Retina (tissue), 1 donor: Measurements from ENCODE around the gene UBE2G1.
"Not testable (repeated sequence)": the region's sequence is repeated elsewhere in the genome, so short reads cannot be mapped to it uniquely, and the experiment has no call there.

Experiments used
- DNase-seq: peaks from one replicate; pipeline ENCODE4 v3.0.0-alpha.2; 2016

Gene UBE2G1

DNA sequence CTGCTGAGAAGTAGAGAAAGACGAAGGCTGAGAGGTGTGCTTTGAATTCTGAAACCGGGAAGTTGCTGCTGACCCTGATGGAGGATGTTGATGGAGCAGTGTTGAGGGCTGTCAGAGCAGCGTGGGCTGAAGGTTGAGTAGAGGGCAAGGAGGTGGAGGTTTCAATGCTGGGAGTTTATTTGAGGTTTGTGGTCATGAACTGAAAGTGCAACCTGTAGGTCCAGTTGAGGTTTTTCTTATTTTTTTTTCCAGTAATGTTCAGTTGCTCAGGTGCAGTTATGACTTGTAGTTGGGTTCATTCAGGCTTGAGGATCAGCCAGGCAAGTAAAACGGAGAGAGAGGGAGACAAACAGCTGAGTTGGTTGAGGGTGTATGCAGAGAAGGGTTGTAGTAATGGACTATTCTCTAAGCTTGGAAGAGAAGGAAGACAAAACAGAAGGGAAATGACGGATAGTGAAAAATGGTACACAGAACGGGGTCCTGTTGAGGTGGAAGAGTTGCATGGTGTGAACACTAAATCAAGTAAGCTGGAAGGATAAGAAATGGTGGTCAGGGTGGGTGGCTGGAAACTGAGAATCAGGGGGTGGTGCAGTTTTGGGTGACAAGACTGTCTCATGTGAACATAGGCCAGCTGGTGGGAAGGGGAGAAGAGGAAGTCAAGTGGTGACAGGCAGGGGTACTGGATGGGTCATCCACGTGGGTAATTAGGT, 8.7 kb upstream of the UBE2G1 start:
- DNase-seq = no peak

DNA sequence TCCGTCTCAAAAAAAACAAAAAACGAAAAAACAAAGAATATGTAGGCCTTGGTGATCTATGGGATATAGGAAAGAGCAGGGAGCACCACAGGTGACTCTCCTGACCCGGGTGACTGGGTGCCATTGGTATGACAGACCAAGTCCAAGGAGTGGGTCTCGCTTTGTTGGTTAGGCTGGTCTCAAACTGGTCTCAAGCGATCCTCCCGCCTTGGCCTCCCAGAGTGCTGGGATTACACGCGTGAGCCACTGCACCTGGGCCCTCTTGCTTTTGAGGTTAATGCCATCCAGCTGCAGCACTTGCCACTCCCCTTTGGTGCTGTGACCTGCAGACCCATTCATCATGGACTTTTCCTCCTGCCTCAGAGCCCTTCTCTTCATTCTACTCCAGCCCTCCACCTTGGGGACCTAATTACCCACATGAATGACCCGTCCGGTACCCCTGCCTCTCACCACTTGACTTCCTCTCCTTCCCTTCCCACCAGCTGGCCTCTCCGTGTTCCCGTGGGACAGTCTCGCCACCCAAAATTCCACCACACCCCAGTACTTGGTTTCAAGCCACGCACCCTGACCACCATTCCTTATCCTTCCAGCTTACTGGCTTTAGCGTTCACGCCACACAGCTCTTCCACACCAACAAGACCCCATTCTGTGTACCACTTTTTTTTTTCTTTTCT, 3.2 kb upstream of the UBE2G1 start:
- DNase-seq = no peak

GRCh38 chr17:4368341-4368740, 1.9 kb upstream of the UBE2G1 start:
- DNase-seq = no peak

GRCh38 chr17:4367177-4367576, 702 bp upstream of the UBE2G1 start:
- DNase-seq = not testable (repeated sequence)

- DNase-seq = peak; percentile 77
Measured at GRCh38 chr17:4365628-4366326, 698 bp downstream of the UBE2G1 start.

- peak; percentile 91 for DNase-seq
Measured at GRCh38 chr17:4365103-4365627, 1.3 kb downstream of the UBE2G1 start.

GRCh38 chr17:4364622-4365041, 1.8 kb downstream of the UBE2G1 start:
- DNase-seq = no peak

DNA sequence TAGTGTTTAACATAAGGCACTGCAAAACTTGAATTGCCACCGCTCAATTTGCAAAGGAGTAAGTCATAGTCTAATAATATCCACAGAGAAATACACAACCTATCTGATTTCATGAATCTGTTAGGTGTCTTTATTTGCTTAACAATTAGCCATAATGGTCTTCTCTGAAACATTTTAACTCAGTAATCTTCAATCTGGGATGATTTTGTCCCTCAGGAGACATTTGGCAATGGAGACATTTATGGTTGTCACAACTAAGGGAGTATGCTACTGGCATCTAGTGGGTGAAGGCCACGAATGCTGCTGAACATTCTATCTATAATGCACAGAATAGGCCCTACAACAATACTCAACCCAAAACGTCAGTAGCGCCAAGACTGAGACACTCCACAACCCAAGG, 4.3 kb downstream of the UBE2G1 start:
- DNase-seq = no peak

DNA sequence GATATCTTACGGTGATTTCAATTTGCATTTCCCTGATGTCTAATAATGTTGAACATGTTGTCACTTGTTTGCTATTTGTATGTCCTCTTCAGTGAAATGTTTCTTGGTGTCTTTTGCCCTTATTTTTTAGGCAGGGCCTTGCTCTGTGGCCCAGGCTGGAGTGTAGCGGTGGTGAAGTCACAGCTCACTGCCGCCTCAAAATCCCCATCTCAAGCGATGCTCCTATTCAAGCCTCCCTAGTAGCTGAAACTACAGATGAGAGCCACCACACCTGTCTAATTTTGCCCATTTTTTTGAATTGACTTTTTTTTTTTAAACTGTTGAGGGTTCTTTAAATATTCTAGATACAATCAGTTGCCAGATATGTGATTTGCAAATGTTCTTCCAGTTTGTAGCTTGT, 8.3 kb downstream of the UBE2G1 start:
- no peak for DNase-seq

GRCh38 chr17:4357671-4358070, 8.8 kb downstream of the UBE2G1 start:
- DNase-seq = no peak

GRCh38 chr17:4357030-4357628, 9.3 kb downstream of the UBE2G1 start:
- DNase-seq = no peak

- DNase-seq = no peak
Measured at GRCh38 chr17:4354862-4355514, 11.5 kb downstream of the UBE2G1 start.

GRCh38 chr17:4354206-4354605, 12.3 kb downstream of the UBE2G1 start:
- DNase-seq = no peak

DNA sequence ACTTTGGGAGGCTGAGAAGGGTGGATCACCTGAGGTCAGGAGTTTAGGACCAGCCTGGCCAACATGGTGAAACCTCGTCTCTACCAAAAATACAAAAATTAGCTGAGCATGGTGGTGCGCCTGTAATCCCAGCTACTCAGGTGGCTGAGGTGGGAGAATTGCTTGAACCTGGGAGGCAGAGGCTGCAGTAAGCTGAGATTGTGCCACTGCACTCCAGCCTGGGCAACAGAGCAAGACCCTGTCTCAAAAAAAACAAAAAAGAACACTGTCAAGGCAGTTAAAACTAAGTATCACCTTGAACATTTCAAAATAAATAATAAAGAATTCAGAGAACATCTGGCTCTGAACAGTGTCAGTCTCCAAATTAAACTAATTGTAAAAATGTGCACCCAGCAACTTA, 16.3 kb downstream of the UBE2G1 start:
- DNase-seq = not testable (repeated sequence)

- no peak for DNase-seq
Measured at GRCh38 chr17:4345581-4346252, 20.8 kb downstream of the UBE2G1 start.

DNA sequence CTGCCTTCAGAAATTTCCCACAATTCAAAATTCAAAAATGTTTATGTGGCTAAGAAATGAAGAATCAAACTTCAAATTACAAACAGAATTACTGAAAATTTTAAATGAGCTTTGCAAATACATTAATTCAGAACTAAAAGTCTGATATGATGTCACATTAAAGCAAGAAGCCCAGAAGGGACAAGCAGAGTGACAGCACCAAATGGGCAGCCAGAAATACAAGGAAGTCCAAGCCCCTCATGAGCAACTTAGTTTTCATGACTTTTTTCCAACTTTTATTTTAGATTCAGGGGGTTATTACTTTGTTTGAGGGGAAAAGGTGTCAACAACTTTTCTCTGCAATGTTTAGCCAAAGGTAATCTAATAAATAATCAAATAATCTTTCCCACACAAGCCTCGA, 21.5 kb downstream of the UBE2G1 start:
- DNase-seq = no peak

DNA sequence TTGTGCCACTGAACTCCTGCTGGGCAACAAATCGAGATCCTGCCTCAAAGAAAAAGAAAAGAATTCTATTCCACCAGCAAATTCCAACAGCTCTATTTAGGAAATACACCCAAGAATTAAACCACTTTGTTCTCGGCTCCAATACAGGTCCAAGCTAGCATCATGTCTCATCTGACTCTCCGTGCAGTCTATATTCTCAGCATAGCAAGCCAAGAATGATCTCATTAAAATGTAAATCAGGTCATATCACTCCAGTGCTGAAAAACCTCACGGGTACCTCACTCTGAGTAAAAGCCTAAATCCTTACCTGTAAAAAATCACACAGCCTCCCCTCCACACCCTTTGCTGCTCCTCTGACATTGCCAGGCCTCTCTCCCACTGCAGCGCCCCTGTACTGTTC, 23.9 kb downstream of the UBE2G1 start:
- no peak for DNase-seq

GRCh38 chr17:4341616-4341977, 24.9 kb downstream of the UBE2G1 start:
- no peak for DNase-seq

- DNase-seq = no peak
Measured at GRCh38 chr17:4340914-4341615, 25.4 kb downstream of the UBE2G1 start.

GRCh38 chr17:4334776-4335584, 31.5 kb downstream of the UBE2G1 start:
- no peak for DNase-seq

DNA sequence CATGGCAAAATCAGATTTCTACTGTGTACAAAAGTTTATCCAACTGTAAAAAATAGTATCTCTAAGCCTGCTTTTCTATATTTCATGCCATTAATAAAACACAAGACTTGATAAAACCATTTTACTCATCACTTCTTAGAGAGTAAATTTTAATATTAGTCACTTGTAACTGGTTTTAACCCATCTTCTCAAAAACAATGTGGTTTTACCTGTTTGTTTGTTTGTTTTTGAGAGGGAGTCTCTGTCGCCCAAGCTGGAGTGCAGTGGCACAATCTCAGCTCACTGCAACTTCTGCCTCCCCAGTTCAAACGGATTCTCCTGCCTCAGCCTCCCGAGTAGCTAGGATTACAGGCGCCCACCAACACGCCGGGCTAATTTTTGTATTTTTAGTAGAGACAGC, 32.1 kb downstream of the UBE2G1 start:
- DNase-seq = no peak
